ENCODE measurements around the gene DDX1.
"Not testable (repeated sequence)": the region's sequence is repeated elsewhere in the genome, so short reads cannot be mapped to it uniquely, and the experiment has no call there.

The DDX1 gene

DNA sequence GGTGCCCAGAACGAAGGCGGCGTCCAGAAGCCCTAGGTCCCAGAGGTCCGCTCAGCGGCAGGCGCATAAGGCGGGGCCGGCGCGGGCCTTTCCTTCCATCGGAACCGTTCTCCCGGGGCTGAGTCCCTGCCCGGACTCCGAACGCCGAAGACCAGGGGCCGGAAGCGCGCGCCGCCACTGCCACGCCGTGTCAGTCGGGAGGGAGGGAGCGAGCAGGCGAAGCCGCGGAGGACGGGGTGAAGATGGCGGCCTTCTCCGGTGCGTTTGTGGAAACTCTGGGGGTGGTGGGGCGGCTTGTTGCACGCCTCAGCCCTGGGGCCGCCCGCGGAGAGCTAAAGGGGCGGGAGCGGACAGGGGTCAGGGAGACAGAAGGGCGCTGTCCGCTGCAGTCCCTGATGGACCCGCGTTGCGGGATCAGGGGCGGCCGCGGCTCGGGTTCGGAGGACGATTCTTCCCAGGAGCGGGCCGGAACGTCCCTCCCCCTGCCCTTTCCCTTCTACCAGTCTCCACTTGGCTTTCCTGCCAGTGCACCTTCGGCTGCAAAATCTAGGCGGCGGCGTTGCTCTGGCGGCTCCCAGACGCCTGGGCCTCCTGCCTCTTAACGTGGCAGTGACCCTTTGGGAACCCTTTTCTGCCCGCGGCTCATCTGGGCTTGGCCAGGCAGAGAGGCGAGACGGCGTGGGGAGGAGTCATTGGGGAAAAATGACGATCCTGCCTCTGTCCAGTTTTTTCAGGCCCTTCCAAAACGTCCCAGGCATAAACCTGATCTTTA, at the start of gene DDX1:
DDX1 (plus strand) TSS at position 177 of the 772 bp plus-strand sequence; CDS start at position 243, 66 bp downstream.
- H3K27me3 ChIP-seq (replicated peaks; ENCODE audit: control insufficient read depth, insufficient read depth, low read length) = no peaks in the 10 kb centered on the region
- peaks cover 22% of the 10 kb centered on the region for H3K36me3 ChIP-seq (ENCODE audit: control insufficient read depth, insufficient read depth, low read length, severe bottlenecking)
- H3K9ac ChIP-seq (ENCODE audit: low read length) = peak within 1 kb of the TSS; percentile 97
- H3K4me1 ChIP-seq (ENCODE audit: control insufficient read depth, insufficient read depth, low read length) = peaks cover 24% of the 10 kb centered on the region
- peak within 1 kb of the TSS; percentile 90 for H3K4me3 ChIP-seq (ENCODE audit: low read length)
- no peaks in the 10 kb centered on the region for H3K9me3 ChIP-seq (ENCODE audit: control insufficient read depth, low read length)
- peak; percentile 93 for DNase-seq (ENCODE audit: low read depth)

DNA sequence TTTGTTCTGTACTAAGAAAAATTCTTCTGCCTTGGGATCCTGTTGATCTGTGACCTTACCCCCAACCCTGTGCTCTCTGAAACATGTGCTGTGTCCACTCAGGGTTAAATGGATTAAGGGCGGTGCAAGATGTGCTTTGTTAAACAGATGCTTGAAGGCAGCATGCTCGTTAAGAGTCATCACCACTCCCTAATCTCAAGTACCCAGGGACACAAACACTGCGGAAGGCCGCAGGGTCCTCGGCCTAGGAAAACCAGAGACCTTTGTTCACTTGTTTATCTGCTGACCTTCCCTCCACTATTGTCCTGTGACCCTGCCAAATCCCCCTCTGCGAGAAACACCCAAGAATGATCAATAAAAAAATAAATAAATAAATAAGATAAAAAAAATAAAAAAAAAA, 49.4 kb upstream of the DDX1 start:
- not testable (repeated sequence) for DNase-seq (ENCODE audit: low read depth); H3K4me3 ChIP-seq (ENCODE audit: low read length); H3K4me1 ChIP-seq (ENCODE audit: control insufficient read depth, insufficient read depth, low read length); H3K9ac ChIP-seq (ENCODE audit: low read length); H3K9me3 ChIP-seq (ENCODE audit: control insufficient read depth, low read length); H3K27me3 ChIP-seq (replicated peaks; ENCODE audit: control insufficient read depth, insufficient read depth, low read length)
- peaks cover 26% of the 10 kb centered on the region for H3K36me3 ChIP-seq (ENCODE audit: control insufficient read depth, insufficient read depth, low read length, severe bottlenecking)

DNA sequence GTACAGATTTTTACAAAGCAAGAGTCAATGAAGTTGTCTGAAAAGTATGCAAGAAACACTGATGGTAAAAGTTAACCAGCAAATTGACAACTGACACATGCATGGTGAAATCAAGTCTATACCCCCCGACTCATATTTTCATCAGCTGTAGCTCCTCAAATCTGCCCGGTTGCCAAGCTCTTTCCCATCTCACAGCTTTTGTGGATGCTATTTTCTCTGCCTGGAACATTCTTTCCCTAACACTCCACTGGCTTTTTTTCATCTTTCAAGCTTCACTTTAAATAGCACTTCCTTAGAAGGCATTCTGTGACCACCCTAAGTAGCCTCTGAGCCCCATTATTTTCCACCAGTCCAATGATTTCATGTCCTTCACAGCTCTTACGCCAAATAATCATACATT, 48.6 kb upstream of the DDX1 start:
- Histone ChIP-seq H3K4me3 (ENCODE audit: low read length) (no peak overlapping the region), H3K36me3 (ENCODE audit: control insufficient read depth, insufficient read depth, low read length, severe bottlenecking) (peaks cover 25% of the 10 kb centered on the region), H3K9ac (ENCODE audit: low read length) (no peak overlapping the region), H3K27me3 (replicated peaks; ENCODE audit: control insufficient read depth, insufficient read depth, low read length) (no peaks in the 10 kb centered on the region), H3K4me1 (ENCODE audit: control insufficient read depth, insufficient read depth, low read length) (peaks cover 11% of the 10 kb centered on the region), H3K9me3 (ENCODE audit: control insufficient read depth, low read length) (no peaks in the 10 kb centered on the region)
- no peak for DNase-seq (ENCODE audit: low read depth)

DNA sequence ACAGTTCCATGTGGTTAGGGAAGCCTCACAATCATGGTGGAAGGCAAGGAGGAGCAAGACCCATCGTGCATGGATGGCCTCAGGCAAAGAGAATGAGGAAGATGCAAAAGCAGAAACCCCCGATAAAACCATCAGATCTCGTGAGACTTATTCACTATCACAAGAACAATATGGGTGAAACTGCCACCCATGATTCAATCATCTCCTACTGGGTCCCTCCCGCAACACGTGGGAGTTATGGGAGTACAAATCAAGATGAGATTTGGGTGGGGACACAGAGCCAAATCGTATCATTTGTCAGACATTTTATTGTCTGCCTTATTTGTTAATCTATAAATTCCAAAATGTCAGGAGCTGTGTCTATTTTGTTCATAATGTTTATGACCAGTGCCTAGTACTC, 48.1 kb upstream of the DDX1 start:
- H3K36me3 ChIP-seq (ENCODE audit: control insufficient read depth, insufficient read depth, low read length, severe bottlenecking) = peaks cover 24% of the 10 kb centered on the region
- no peak overlapping the region for H3K9ac ChIP-seq (ENCODE audit: low read length)
- H3K4me3 ChIP-seq (ENCODE audit: low read length) = no peak overlapping the region
- DNase-seq (ENCODE audit: low read depth) = no peak
- H3K27me3 ChIP-seq (replicated peaks; ENCODE audit: control insufficient read depth, insufficient read depth, low read length) = no peaks in the 10 kb centered on the region
- H3K9me3 ChIP-seq (ENCODE audit: control insufficient read depth, low read length) = no peaks in the 10 kb centered on the region
- peaks cover 11% of the 10 kb centered on the region for H3K4me1 ChIP-seq (ENCODE audit: control insufficient read depth, insufficient read depth, low read length)

DNA sequence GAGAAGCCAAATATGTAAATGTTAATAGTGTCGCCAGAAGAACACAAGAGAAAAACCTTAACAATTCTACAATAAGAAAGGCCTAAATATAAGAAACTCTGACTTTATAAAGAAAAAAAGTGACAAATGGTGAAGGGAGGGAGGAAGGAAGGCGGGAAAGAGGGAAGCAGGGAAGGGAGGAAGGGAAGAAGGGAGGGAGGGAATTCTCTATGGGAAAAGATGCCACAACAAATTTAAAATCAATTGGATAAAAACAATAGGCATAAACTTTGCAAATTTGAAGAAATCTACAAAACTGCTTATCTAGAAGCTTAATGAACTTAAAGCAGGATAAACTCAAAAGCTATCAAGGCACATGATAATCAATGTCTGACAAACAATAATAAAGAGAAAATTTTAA, 47.4 kb upstream of the DDX1 start:
- H3K9ac ChIP-seq (ENCODE audit: low read length) = no peak overlapping the region
- no peaks in the 10 kb centered on the region for H3K27me3 ChIP-seq (replicated peaks; ENCODE audit: control insufficient read depth, insufficient read depth, low read length)
- H3K36me3 ChIP-seq (ENCODE audit: control insufficient read depth, insufficient read depth, low read length, severe bottlenecking) = peaks cover 25% of the 10 kb centered on the region
- no peak overlapping the region for H3K4me3 ChIP-seq (ENCODE audit: low read length)
- no peak for DNase-seq (ENCODE audit: low read depth)
- H3K9me3 ChIP-seq (ENCODE audit: control insufficient read depth, low read length) = no peaks in the 10 kb centered on the region
- H3K4me1 ChIP-seq (ENCODE audit: control insufficient read depth, insufficient read depth, low read length) = peaks cover 11% of the 10 kb centered on the region

DNA sequence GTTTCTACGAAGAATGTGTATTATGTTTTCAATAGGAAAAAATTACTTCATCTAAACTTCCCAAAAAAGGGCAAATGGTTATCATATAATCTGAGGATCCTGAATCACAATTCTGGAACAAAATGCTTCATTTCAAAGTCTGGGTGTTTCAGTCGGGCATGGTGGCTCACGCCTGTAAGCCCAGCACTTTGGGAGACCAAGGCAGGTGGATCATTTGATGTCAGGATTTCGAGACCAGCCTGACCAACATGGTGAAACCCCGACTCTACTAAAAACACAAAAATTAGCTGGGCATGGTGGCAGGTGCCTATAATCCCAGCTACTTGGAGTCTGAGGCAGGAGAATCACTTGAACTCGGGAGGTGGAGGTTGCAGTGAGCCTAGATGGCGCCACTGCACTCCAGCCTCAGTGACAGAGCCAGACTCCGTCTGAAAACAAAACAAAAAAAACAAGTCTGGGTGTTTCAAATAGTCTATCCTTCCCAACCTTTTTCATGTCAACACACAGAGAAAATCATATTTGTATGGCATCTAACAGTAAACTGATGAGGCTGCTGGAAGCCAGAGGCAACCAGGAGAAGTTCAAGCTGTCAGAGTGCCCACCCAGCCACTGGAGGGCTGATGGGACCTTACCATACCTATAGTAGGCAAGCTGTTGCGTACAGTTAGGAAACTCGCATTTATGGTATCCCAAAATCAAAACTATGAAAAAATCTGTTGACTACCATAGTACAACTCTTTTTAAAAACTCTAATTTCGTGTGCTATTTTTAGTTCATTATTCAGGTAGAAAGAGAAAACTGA, 45.2 kb upstream of the DDX1 start:
- peaks cover 27% of the 10 kb centered on the region for H3K36me3 ChIP-seq (ENCODE audit: control insufficient read depth, insufficient read depth, low read length, severe bottlenecking)
- no peak for DNase-seq (ENCODE audit: low read depth)
- H3K9me3 ChIP-seq (ENCODE audit: control insufficient read depth, low read length) = no peaks in the 10 kb centered on the region
- no peak overlapping the region for H3K4me3 ChIP-seq (ENCODE audit: low read length)
- peaks cover 11% of the 10 kb centered on the region for H3K4me1 ChIP-seq (ENCODE audit: control insufficient read depth, insufficient read depth, low read length)
- no peak overlapping the region for H3K9ac ChIP-seq (ENCODE audit: low read length)
- H3K27me3 ChIP-seq (replicated peaks; ENCODE audit: control insufficient read depth, insufficient read depth, low read length) = no peaks in the 10 kb centered on the region

DNA sequence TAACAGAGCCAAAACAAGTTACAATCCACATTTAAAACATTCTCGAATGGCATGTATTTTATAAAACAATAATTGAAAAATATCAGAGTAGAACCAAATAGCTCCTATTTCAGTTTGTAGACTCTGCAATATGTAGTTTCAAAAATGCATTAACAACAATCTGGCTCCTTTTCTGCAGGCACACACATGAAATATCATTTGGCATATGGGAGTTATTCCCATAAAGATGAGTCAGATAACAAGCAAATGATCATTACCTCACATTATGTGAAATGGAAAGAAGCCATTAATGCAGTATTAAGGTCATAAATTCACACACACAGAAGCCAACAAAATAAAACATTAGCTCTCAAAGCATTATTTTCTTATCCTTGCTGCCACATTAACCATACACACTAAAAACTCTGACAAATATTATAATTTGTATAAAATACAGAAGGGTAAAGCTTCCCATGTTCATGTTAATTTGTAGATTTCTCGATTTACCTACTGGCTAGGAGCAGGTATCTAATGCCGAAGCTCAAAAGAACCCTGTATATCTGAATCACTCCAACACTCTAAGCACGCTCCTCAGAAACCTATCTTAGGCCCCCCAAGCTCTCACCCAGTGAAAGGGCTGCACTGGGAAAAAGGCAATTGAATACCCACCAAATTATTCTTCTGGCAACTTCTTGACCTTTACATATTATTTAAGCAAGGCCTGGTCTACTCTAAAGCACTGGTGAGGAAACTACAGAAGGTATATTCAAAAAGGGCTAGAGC, 44.4 kb upstream of the DDX1 start:
- no peaks in the 10 kb centered on the region for H3K9me3 ChIP-seq (ENCODE audit: control insufficient read depth, low read length)
- H3K4me3 ChIP-seq (ENCODE audit: low read length) = no peak overlapping the region
- H3K4me1 ChIP-seq (ENCODE audit: control insufficient read depth, insufficient read depth, low read length) = peaks cover 11% of the 10 kb centered on the region
- no peak for DNase-seq (ENCODE audit: low read depth)
- H3K9ac ChIP-seq (ENCODE audit: low read length) = no peak overlapping the region
- H3K27me3 ChIP-seq (replicated peaks; ENCODE audit: control insufficient read depth, insufficient read depth, low read length) = no peaks in the 10 kb centered on the region
- H3K36me3 ChIP-seq (ENCODE audit: control insufficient read depth, insufficient read depth, low read length, severe bottlenecking) = peaks cover 34% of the 10 kb centered on the region

DNA sequence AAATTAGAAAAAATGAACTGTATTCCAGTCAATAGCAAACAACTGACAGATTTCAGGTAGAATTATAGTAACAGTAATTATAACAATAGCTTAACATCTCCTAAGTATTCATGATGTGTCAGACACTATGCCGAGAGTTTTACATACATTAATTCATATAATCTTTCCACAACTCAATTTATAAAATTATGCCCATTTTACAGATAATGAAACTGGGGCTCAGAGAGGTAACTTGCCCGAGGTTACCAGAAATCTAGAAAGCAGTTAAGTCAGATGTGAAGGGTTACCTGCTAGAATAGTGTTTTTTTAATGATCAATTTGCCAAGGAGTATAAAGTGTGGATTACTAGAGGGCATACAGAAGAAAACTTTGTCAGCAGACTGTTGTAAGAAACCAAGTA, 42.7 kb upstream of the DDX1 start:
- Histone ChIP-seq H3K36me3 (ENCODE audit: control insufficient read depth, insufficient read depth, low read length, severe bottlenecking) (peaks cover 44% of the 10 kb centered on the region), H3K27me3 (replicated peaks; ENCODE audit: control insufficient read depth, insufficient read depth, low read length) (no peaks in the 10 kb centered on the region), H3K9ac (ENCODE audit: low read length) (no peak overlapping the region), H3K4me3 (ENCODE audit: low read length) (no peak overlapping the region), H3K4me1 (ENCODE audit: control insufficient read depth, insufficient read depth, low read length) (peaks cover 11% of the 10 kb centered on the region), H3K9me3 (ENCODE audit: control insufficient read depth, low read length) (no peaks in the 10 kb centered on the region)
- no peak for DNase-seq (ENCODE audit: low read depth)

DNA sequence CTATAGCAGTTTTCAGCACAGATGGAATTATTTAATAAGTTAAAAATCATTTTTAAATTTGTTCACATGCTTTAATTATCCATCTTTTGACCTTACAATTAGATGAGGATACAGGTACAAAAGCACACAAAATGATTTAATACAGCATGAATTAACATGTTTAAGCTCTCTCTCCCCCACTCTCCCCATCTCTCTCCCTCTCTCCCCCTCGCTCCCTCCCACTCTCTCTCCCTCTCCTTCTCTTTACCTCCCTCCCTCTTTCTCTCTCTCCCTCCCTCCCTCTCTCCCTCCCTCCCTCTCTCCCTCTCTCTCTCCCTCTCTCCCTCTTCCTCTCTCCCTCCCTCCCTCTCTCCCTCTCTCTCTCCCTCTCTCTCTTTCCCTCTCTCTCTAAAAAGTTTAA, 38.1 kb upstream of the DDX1 start:
- H3K27me3 ChIP-seq (replicated peaks; ENCODE audit: control insufficient read depth, insufficient read depth, low read length) = no peaks in the 10 kb centered on the region
- peaks cover 53% of the 10 kb centered on the region for H3K36me3 ChIP-seq (ENCODE audit: control insufficient read depth, insufficient read depth, low read length, severe bottlenecking)
- H3K9me3 ChIP-seq (ENCODE audit: control insufficient read depth, low read length) = no peaks in the 10 kb centered on the region
- no peak for DNase-seq (ENCODE audit: low read depth)
- no peaks in the 10 kb centered on the region for H3K4me1 ChIP-seq (ENCODE audit: control insufficient read depth, insufficient read depth, low read length)
- H3K9ac ChIP-seq (ENCODE audit: low read length) = no peak overlapping the region
- no peak overlapping the region for H3K4me3 ChIP-seq (ENCODE audit: low read length)

DNA sequence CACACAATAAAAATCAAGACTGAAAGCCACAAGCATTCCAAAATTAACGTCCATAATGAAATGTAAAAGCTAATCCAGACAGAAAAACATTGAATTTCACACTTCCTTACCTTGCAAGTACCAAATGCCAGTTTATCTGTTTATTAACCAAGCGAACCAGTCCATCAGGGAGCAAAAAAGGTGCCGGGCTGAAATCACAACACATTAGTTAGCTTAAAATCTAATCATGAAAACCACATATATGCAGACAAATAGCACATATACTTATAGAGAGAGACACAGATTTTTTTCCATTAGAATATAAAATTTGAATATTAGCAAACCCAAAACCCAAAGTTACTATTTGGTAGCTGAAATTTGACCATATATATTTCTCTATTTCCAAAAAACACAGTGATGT, 37.7 kb upstream of the DDX1 start:
- Histone ChIP-seq H3K36me3 (ENCODE audit: control insufficient read depth, insufficient read depth, low read length, severe bottlenecking) (peaks cover 48% of the 10 kb centered on the region), H3K9me3 (ENCODE audit: control insufficient read depth, low read length) (no peaks in the 10 kb centered on the region), H3K4me1 (ENCODE audit: control insufficient read depth, insufficient read depth, low read length) (peaks cover under 1% of the 10 kb centered on the region), H3K4me3 (ENCODE audit: low read length) (no peak overlapping the region), H3K27me3 (replicated peaks; ENCODE audit: control insufficient read depth, insufficient read depth, low read length) (no peaks in the 10 kb centered on the region), H3K9ac (ENCODE audit: low read length) (no peak overlapping the region)
- DNase-seq (ENCODE audit: low read depth) = no peak

All from adipocyte (in vitro differentiated cells).